SK-N-SH treated with all-trans-retinoic acid at 6 μM for 48 hours (cell line): ENCODE results near the gene DBN1.
A peak's percentile ranks its signal among the peaks of the same experiment; 100 is the strongest.

Experiments
- ATAC-seq: fragments of 200-7000 bp; cut with Tn5 transposase; 3 replicates; pipeline ENCODE4 v1.9.1; 2020; ENCODE audit warnings: mild to moderate bottlenecking, moderate library complexity
- ARNTL ChIP-seq: fragments of 450-650 bp; formaldehyde crosslinking; IDR thresholded peaks from 2 replicates; pipeline ENCODE4 v1.5.0; 2020; ENCODE audit warnings: low read depth, mild to moderate bottlenecking, moderate library complexity, borderline replicate concordance
- BACH2 ChIP-seq: fragments of 250-450 bp; sonication (Bioruptor Pico); IDR thresholded peaks from 2 replicates; pipeline ENCODE4 v1.9.0; 2021; ENCODE audit warnings: mild to moderate bottlenecking, borderline replicate concordance
- CREB5 ChIP-seq: fragments of 250-450 bp; sonication (Bioruptor Pico); IDR thresholded peaks from 2 replicates; pipeline ENCODE4 v1.5.1; 2020; ENCODE audit warnings: low read depth, mild to moderate bottlenecking, moderate library complexity
- CSDC2 ChIP-seq: fragments of 250-450 bp; sonication (Bioruptor Pico); IDR thresholded peaks from 2 replicates; pipeline ENCODE4 v1.5.0; 2020; ENCODE audit warnings: mild to moderate bottlenecking, moderate library complexity
- CSRNP3 ChIP-seq: fragments of 250-450 bp; sonication (Bioruptor Pico); IDR thresholded peaks from 2 replicates; pipeline ENCODE4 v1.5.1; 2021; ENCODE audit warnings: mild to moderate bottlenecking, moderate library complexity
- ESRRG ChIP-seq: fragments of 250-450 bp; sonication (Bioruptor Pico); IDR thresholded peaks from 2 replicates; pipeline ENCODE4 v1.6.1; 2021; ENCODE audit warnings: mild to moderate bottlenecking
- OSR1 ChIP-seq: fragments of 250-450 bp; sonication (Bioruptor Pico); IDR thresholded peaks from 2 replicates; pipeline ENCODE4 v1.8.0; 2022; ENCODE audit warnings: moderate library complexity, mild to moderate bottlenecking, inconsistent platforms
- PATZ1 ChIP-seq: fragments of 250-450 bp; sonication (Bioruptor Pico); IDR thresholded peaks from 2 replicates; pipeline ENCODE4 v1.8.0; 2020; ENCODE audit warnings: mild to moderate bottlenecking, moderate library complexity, borderline replicate concordance
- PPARA ChIP-seq: fragments of 250-450 bp; sonication (Bioruptor Pico); IDR thresholded peaks from 2 replicates; pipeline ENCODE4 v1.5.0; 2020; ENCODE audit warnings: mild to moderate bottlenecking, borderline replicate concordance
- RARB ChIP-seq: fragments of 250-450 bp; sonication (Bioruptor Pico); IDR thresholded peaks from 2 replicates; pipeline ENCODE4 v1.8.0; 2021; ENCODE audit warnings: mild to moderate bottlenecking, moderate library complexity
- SNAI2 ChIP-seq: fragments of 250-450 bp; sonication (Bioruptor Pico); IDR thresholded peaks from 2 replicates; pipeline ENCODE4 v1.5.0; 2020; ENCODE audit warnings: mild to moderate bottlenecking, moderate library complexity
- TCF4 ChIP-seq: fragments of 250-450 bp; sonication (Bioruptor Pico); IDR thresholded peaks from 2 replicates; pipeline ENCODE4 v1.8.0; 2021; ENCODE audit warnings: mild to moderate bottlenecking, moderate library complexity, borderline replicate concordance
- TOX ChIP-seq: fragments of 250-450 bp; sonication (Bioruptor Pico); IDR thresholded peaks from 2 replicates; pipeline ENCODE4 v1.8.0; 2021; ENCODE audit warnings: mild to moderate bottlenecking, moderate library complexity, borderline replicate concordance
- ZC3H10 ChIP-seq: fragments of 250-450 bp; sonication (Bioruptor Pico); IDR thresholded peaks from 2 replicates; pipeline ENCODE4 v1.5.1; 2021; ENCODE audit warnings: mild to moderate bottlenecking, moderate library complexity
- ZFP30 ChIP-seq: fragments of 450-650 bp; formaldehyde crosslinking; IDR thresholded peaks from 2 replicates; pipeline ENCODE4 v1.5.0; 2022; ENCODE audit warnings: mild to moderate bottlenecking, moderate library complexity
- ZNF565 ChIP-seq: fragments of 450-650 bp; formaldehyde crosslinking; conservative IDR thresholded peaks from 2 replicates; pipeline ENCODE4 v1.5.0; 2020; ENCODE audit warnings: low read depth, mild to moderate bottlenecking, moderate library complexity
- ZNF70 ChIP-seq: fragments of 450-650 bp; formaldehyde crosslinking; IDR thresholded peaks from 2 replicates; pipeline ENCODE4 v1.5.0; 2020; ENCODE audit warnings: mild to moderate bottlenecking, moderate library complexity
- TF ChIP-seq, protein P1 (sequence below): fragments of 250-450 bp; sonication (Bioruptor Pico); IDR thresholded peaks from 2 replicates; pipeline ENCODE4 v1.5.0; 2020; ENCODE audit warnings: mild to moderate bottlenecking, moderate library complexity

The DBN1 gene

DNA sequence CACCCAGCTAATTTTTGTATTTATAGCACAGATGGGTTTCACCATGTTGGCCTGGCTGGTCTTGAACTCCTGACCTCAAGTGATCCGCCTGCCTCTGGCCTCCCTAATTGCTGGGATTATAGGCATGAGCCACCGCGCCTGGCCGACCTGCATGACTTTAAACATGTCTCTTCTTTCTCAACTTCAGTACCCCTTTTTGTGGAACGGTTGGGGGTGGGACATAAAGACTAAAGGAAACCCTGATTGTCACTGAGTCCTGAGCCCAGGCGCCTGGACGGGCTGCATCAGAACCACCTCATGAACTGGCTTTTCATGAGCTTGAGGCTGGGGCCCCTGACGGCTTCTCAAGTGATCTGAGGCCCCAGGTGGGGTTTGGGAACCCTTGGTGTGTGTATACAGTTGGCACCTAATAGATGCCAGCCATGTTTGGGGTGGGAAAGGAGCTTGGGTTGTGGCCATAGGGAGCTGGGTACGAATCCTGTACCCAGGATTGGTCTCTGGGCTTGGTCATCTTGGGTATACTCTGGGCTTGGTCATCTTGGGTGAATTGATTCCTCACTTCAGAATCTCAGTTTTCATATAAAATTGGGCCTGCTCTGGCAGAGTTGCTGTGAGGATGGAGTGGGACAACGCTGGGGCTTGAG is 44.7 kb downstream of the DBN1 start (continued):
- TF ChIP-seq CREB5 = no peak

DNA sequence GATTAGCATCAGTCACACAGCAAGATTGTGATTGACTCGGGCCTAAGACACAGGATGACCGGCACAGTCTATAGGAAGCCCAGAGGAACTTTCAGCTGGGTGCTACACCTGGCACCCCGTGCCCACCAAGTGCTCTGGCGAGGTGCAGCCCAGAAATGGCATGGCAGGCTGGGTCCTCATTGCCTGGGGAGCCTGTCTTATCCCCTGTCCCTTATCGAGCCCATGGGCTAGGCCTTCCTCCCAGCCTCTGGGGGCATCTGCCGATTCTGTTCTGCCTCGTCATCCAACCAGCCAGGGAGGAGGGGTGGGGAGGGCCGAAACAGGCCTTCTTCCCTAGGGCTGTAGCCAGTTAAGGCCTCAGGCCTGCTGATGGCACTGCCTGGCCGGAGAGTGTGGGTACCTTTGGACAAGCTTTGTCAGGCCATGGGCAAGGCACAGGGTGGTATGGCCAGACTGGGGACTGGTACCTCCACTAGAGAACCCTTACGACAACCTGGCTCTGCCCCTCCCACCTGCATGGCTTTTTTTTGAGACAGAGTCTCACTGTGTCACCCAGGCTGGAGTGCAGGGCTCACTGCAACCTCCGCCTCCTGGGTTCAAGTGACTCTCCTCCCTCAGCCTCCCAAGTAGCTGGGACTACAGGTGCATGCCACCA is 45.4 kb downstream of the DBN1 start:
- no peak for ATAC-seq
- TF ChIP-seq TOX (CRISPR knock-in tag) (no peak), ZNF565 (CRISPR knock-in tag) (no peak), ZC3H10 (CRISPR knock-in tag) (no peak), BACH2 (CRISPR knock-in tag) (no peak), RARB (CRISPR knock-in tag) (no peak), ESRRG (no peak), ARNTL (no peak), OSR1 (CRISPR knock-in tag) (no peak), ZNF70 (CRISPR knock-in tag) (no peak), CSRNP3 (no peak), ZFP30 (no peak)
- TF ChIP-seq, all 23 proteins: peak for 0

DNA sequence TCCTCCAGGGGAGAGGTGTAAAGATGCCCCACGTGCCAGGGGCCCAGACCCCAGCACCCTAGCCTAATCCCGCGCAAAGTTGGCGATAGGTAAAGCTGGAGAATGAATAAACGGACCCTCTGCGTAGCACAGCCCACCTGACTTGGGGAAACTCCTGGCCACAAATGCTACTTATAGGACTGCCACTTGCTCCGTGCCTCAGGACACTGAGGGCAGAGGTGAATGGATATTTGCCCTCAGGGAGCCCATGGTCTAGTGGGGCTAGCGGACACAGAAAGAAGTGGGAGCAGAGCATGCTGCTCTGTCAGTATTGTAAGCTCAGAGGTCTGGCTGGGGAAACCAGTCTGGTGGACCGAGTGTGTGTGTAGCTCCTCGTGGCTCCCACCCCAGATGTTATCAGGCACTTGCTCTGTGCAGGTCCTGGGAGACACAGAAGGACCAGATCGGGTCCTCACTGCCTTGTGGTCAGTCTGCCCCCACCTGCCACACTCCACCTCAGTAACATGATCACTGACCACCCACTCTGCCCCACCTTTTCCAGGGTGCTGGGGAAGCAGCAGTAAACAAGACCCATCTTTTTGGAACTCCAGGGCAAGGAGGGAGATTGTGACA is 46.1 kb downstream of the DBN1 start:
- TF ChIP-seq PPARA = no peak
- ATAC-seq = no peak

- ATAC-seq = peak; percentile 0
- TF ChIP-seq CSDC2 (CRISPR knock-in tag) (no peak), SNAI2 (CRISPR knock-in tag) (no peak), ESRRG (no peak), TOX (CRISPR knock-in tag) (no peak), ZNF70 (CRISPR knock-in tag) (no peak), TCF4 (no peak), OSR1 (CRISPR knock-in tag) (no peak), PPARA (no peak), PATZ1 (CRISPR knock-in tag) (no peak), CREB5 (no peak), RARB (CRISPR knock-in tag) (no peak)
Observed at GRCh38 chr5:177426566-177427210, 46.7 kb downstream of the DBN1 start, which contains the start of gene GRK6. GRK6 (plus strand) TSS chr5:177426676; CDS start chr5:177426846, 170 bp downstream.

DNA sequence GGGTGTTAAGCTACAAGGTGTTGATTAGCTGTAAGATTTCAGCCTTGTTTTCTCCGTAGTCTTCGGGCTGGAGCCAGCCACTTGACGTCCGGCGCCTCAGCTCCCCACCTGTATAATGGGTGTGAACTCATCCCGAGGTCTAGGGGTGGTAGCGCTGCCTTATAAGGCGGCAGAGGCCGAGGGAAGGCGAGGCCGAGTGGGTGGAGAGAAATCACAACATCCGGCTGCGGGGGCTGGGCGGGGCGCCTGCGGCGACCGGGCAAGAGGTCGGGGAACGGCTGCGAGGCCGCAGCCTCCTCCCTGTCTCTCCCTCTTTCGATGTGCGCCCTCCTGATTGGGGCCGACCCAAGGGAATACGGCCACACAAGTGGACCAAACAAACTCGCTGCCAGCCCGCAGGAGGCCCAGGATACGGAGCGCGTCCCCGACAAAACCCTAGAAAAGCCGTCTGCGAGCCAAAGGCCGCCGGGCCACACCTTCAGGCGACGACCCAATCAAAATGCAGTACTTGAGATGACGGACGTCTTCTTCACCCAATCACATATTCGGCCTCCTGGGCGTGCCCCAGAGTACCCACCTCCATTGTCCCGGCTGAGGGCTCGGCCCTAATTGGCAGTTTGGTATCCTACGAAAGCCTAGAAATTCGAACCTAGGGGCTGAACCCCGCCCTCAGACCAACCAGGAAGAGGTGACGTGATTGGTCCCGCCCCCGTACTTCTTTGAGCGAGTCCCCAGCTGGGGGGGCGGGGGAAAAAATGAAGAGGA is 47.5 kb downstream of the DBN1 start:
- ATAC-seq = peak; percentile 95
- no peak for TF ChIP-seq CSRNP3
- TF ChIP-seq ARNTL = no peak
- TF ChIP-seq, protein P1, sequence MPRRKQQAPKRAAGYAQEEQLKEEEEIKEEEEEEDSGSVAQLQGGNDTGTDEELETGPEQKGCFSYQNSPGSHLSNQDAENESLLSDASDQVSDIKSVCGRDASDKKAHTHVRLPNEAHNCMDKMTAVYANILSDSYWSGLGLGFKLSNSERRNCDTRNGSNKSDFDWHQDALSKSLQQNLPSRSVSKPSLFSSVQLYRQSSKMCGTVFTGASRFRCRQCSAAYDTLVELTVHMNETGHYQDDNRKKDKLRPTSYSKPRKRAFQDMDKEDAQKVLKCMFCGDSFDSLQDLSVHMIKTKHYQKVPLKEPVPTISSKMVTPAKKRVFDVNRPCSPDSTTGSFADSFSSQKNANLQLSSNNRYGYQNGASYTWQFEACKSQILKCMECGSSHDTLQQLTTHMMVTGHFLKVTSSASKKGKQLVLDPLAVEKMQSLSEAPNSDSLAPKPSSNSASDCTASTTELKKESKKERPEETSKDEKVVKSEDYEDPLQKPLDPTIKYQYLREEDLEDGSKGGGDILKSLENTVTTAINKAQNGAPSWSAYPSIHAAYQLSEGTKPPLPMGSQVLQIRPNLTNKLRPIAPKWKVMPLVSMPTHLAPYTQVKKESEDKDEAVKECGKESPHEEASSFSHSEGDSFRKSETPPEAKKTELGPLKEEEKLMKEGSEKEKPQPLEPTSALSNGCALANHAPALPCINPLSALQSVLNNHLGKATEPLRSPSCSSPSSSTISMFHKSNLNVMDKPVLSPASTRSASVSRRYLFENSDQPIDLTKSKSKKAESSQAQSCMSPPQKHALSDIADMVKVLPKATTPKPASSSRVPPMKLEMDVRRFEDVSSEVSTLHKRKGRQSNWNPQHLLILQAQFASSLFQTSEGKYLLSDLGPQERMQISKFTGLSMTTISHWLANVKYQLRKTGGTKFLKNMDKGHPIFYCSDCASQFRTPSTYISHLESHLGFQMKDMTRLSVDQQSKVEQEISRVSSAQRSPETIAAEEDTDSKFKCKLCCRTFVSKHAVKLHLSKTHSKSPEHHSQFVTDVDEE = peak; percentile 41; the same call in 1 of the 2 replicates
- no peak for TF ChIP-seq OSR1 (CRISPR knock-in tag)
- TF ChIP-seq ZFP30 = no peak
- peak; percentile 17; the same call in 1 of the 2 replicates for TF ChIP-seq PATZ1 (CRISPR knock-in tag)
